Hepatocyte (in vitro differentiated cells): ENCODE data around the gene BIVM. TPM values are rescaled to one million over a fixed set of nuclear protein-coding genes. Genes with fewer than 3 reads are reported as not detected.

Source experiments
- DNase-seq: peaks from one replicate; pipeline ENCODE4 v3.0.0-alpha.2; 2016; ENCODE audit warnings: low spot score
- H2AFZ ChIP-seq: fragments of 200-600 bp; sonication (generic); 2 replicates; pipeline ENCODE4 v1.6.0; 2016; ENCODE audit warnings: antibody characterized with exemption, mild to moderate bottlenecking
- H3K27ac ChIP-seq: fragments of 200-600 bp; sonication (generic); 2 replicates; pipeline ENCODE4 v1.5.1; 2016; ENCODE audit warnings: mild to moderate bottlenecking
- H3K27me3 ChIP-seq: fragments of 200-600 bp; sonication (generic); 2 replicates; pipeline ENCODE4 v1.6.1; 2016
- H3K36me3 ChIP-seq: fragments of 200-600 bp; sonication (generic); replicated peaks from 2 replicates; pipeline ENCODE4 v1.5.1; 2016; ENCODE audit warnings: low read depth; ENCODE audit not compliant: insufficient read depth
- H3K4me1 ChIP-seq: fragments of 200-600 bp; sonication (generic); 2 replicates; pipeline ENCODE4 v1.5.1; 2016; ENCODE audit warnings: mild to moderate bottlenecking, moderate library complexity; ENCODE audit not compliant: insufficient read depth
- H3K4me2 ChIP-seq: fragments of 200-600 bp; sonication (generic); 2 replicates; pipeline ENCODE4 v1.6.0; 2016
- H3K4me3 ChIP-seq: fragments of 200-600 bp; sonication (generic); 2 replicates; pipeline ENCODE4 v1.5.1; 2016; ENCODE audit warnings: mild to moderate bottlenecking
- H3K79me2 ChIP-seq: fragments of 200-600 bp; sonication (generic); 2 replicates; pipeline ENCODE4 v1.6.0; 2017; ENCODE audit warnings: mild to moderate bottlenecking
- H3K9me2 ChIP-seq: fragments of 200-600 bp; sonication (generic); replicated peaks from 2 replicates; pipeline ENCODE4 v1.6.0; 2017; ENCODE audit warnings: mild to moderate bottlenecking; ENCODE audit not compliant: insufficient read depth
- H3K9me3 ChIP-seq: fragments of 200-600 bp; sonication (generic); 2 replicates; pipeline ENCODE4 v1.5.1; 2016; ENCODE audit warnings: low read depth, mild to moderate bottlenecking
- H4K20me1 ChIP-seq: fragments of 200-600 bp; sonication (generic); 2 replicates; pipeline ENCODE4 v1.6.0; 2016; ENCODE audit warnings: mild to moderate bottlenecking; ENCODE audit not compliant: insufficient read depth, poor library complexity, severe bottlenecking
- EZH2 ChIP-seq: fragments of 200-600 bp; sonication (generic); IDR thresholded peaks from 2 replicates; pipeline ENCODE4 v1.6.1; 2016; ENCODE audit warnings: antibody characterized with exemption, mild to moderate bottlenecking, borderline replicate concordance
- EZH2phosphoT487 ChIP-seq: fragments of 200-600 bp; sonication (generic); IDR thresholded peaks from one replicate; pipeline ENCODE4 v1.6.1; 2018; ENCODE audit warnings: antibody characterized with exemption, mild to moderate bottlenecking, low read depth, moderate library complexity; ENCODE audit not compliant: unreplicated experiment, severe bottlenecking
- WGBS: methylation state at CpG from one replicate; pipeline ENCODE4 v1.1.6; 2016; ENCODE audit warnings: low lambda C conversion rate; ENCODE audit errors: missing lambda C conversion rate; 5-methylcytosine and 5-hydroxymethylcytosine counted together
- polyA plus RNA-seq: library from polyadenylated mRNA; unstranded; fragments of >200 nt; fragmentation: Nextera tagmentation; extraction: Ambion mirVana; gene quantifications from 2 replicates; pipeline ENCODE4 v1.2.1, GENCODE V29; 2016
- total RNA-seq: library from RNA; depleted of rRNA; stranded (reverse); fragments of >200 nt; gene quantifications from 2 replicates; pipeline ENCODE4 v1.2.3, GENCODE V29; 2014
- TF ChIP-seq, protein P1 (sequence below): fragments of 200-600 bp; sonication (generic); IDR thresholded peaks from 2 replicates; pipeline ENCODE4 v1.5.1; 2016; ENCODE audit warnings: antibody characterized with exemption, mild to moderate bottlenecking; ENCODE audit not compliant: poor library complexity

The BIVM gene
- total and polyA plus RNA-seq, 2 experiments from 2014 or later: 10.7 to 33.5 TPM

DNA sequence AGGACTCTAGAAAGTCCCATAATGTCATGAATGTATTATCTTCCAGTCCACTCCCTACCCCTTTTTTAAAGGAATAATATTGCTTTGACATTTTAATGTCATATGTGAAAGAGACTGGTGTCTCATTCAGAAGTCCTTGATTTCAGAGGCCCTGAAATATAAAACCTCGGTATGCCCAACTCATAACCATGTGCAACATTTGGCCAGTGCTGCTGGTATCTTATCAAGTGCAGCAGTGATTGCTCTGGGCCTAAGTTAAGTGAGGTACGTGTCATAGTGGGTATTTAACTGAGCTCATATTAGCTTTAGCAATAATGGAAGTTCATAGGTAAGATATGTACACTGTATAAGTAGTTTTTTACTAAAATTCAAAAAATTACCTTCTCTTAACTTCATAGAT is 40.1 kb upstream of the BIVM start:
- Histone ChIP-seq H3K9me2 (no peaks in the 10 kb centered on the region), H3K79me2 (no peaks in the 10 kb centered on the region), H3K4me1 (no peaks in the 10 kb centered on the region), H3K36me3 (no peaks in the 10 kb centered on the region), H3K4me3 (no peak overlapping the region), H2AFZ (no peak overlapping the region), H3K9me3 (no peaks in the 10 kb centered on the region), H3K4me2 (no peak overlapping the region), H4K20me1 (no peaks in the 10 kb centered on the region), H3K27ac (no peak overlapping the region), H3K27me3 (no peaks in the 10 kb centered on the region)
- WGBS: 88% methylated on average over 2 of the region's 2 CpGs
- no peak for DNase-seq
- TF ChIP-seq EZH2: no peak
- TF ChIP-seq EZH2phosphoT487: no peak
- TF ChIP-seq, protein P1, sequence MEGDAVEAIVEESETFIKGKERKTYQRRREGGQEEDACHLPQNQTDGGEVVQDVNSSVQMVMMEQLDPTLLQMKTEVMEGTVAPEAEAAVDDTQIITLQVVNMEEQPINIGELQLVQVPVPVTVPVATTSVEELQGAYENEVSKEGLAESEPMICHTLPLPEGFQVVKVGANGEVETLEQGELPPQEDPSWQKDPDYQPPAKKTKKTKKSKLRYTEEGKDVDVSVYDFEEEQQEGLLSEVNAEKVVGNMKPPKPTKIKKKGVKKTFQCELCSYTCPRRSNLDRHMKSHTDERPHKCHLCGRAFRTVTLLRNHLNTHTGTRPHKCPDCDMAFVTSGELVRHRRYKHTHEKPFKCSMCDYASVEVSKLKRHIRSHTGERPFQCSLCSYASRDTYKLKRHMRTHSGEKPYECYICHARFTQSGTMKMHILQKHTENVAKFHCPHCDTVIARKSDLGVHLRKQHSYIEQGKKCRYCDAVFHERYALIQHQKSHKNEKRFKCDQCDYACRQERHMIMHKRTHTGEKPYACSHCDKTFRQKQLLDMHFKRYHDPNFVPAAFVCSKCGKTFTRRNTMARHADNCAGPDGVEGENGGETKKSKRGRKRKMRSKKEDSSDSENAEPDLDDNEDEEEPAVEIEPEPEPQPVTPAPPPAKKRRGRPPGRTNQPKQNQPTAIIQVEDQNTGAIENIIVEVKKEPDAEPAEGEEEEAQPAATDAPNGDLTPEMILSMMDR: no peak

DNA sequence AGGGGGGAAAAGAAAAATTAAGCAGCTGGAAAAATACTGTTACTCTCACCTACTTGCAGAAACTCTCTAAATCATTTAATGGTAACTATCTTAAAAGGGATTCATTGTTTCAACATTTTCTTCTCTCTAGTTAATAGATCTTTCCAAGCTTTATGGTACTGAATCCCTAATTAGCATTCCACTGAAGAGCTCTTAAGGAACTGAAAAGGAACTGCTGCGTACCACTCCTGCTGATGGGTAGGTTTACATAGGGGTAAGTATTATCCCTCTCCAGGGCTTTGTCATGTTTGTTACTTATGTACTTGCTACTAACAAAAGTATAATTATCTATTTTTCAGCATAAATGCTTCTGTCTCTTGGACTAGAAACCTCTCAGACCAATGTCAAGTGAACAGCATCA is 37.8 kb upstream of the BIVM start:
- no peak for DNase-seq
- no peaks in the 10 kb centered on the region for H3K4me1 ChIP-seq
- H3K79me2 ChIP-seq: no peaks in the 10 kb centered on the region
- WGBS: 78% methylated on average over 1 of the region's 1 CpG
- H3K27me3 ChIP-seq: no peaks in the 10 kb centered on the region
- no peak overlapping the region for H3K4me3 ChIP-seq
- no peaks in the 10 kb centered on the region for H3K9me2 ChIP-seq
- H4K20me1 ChIP-seq: no peaks in the 10 kb centered on the region
- no peaks in the 10 kb centered on the region for H3K36me3 ChIP-seq
- no peak overlapping the region for H3K4me2 ChIP-seq
- H3K9me3 ChIP-seq: no peaks in the 10 kb centered on the region
- TF ChIP-seq EZH2 (no peak), EZH2phosphoT487 (no peak)
- TF ChIP-seq, protein P1: no peak
- H3K27ac ChIP-seq: no peak overlapping the region
- no peak overlapping the region for H2AFZ ChIP-seq

DNA sequence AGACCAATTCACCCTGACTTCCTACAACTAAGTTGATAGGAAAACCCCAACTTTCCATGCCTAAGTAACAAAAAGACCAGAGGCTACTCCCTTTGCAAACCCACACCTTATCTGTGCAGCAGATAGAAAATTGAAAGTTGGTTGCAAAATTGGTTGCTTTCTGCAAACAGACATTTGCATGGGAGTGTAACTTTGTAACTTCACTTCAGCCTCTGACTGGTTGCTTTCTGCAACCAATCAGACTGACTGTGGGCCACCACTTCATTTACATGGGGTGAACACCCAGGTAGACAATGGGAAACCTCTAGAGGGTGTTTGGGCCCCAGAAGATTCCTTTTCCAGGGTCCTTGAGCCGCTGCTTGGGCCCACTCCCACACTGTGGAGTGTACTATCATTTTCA is 35.2 kb upstream of the BIVM start:
- no peaks in the 10 kb centered on the region for H3K36me3 ChIP-seq
- DNase-seq: no peak
- 93% methylated on average over 1 of the region's 1 CpG for WGBS
- no peak overlapping the region for H3K4me3 ChIP-seq
- H3K27ac ChIP-seq: no peak overlapping the region
- H3K79me2 ChIP-seq: no peaks in the 10 kb centered on the region
- H3K9me2 ChIP-seq: no peaks in the 10 kb centered on the region
- no peak overlapping the region for H2AFZ ChIP-seq
- no peaks in the 10 kb centered on the region for H3K9me3 ChIP-seq
- no peaks in the 10 kb centered on the region for H3K27me3 ChIP-seq
- no peaks in the 10 kb centered on the region for H4K20me1 ChIP-seq
- no peaks in the 10 kb centered on the region for H3K4me1 ChIP-seq
- TF ChIP-seq EZH2phosphoT487 (no peak), EZH2 (no peak)
- TF ChIP-seq, protein P1: no peak
- H3K4me2 ChIP-seq: no peak overlapping the region

DNA sequence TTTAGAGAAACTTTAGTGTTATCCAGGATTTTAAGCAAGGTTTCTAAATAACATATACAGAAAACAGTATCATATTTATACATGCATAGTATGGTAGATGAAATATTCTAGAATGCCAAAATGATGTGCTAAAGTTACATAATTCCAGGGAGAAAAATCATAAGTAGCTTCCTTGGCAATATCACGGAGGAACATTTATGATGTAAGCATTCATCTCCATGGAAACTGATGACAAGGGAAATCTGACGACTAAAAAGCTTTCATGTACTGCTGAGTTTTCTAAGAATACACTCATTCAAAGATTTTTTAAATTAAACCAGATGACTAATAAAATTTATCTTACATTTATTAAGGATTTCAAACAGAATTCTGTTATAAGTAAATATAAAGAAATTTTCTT is 30.0 kb upstream of the BIVM start:
- Histone ChIP-seq H4K20me1 (no peaks in the 10 kb centered on the region), H2AFZ (no peak overlapping the region), H3K27ac (no peak overlapping the region), H3K27me3 (no peaks in the 10 kb centered on the region), H3K4me2 (no peak overlapping the region), H3K79me2 (peaks cover 12% of the 10 kb centered on the region), H3K9me3 (no peaks in the 10 kb centered on the region), H3K9me2 (no peaks in the 10 kb centered on the region), H3K4me3 (no peak overlapping the region), H3K36me3 (no peaks in the 10 kb centered on the region), H3K4me1 (peaks cover 13% of the 10 kb centered on the region)
- no peak for DNase-seq
- no peak for TF ChIP-seq EZH2phosphoT487
- TF ChIP-seq EZH2: no peak
- TF ChIP-seq, protein P1: no peak
- WGBS: 81% methylated on average over 2 of the region's 2 CpGs
